NCI-H748 treated with DMSO at 0.1 percent for 48 hours (cell line): ENCODE data around the gene SLC35A2.

Experiments
- DNase-seq: peaks from one replicate; lab custom pipeline; 2025; lab: John Stamatoyannopoulos, UW

Gene SLC35A2

DNA sequence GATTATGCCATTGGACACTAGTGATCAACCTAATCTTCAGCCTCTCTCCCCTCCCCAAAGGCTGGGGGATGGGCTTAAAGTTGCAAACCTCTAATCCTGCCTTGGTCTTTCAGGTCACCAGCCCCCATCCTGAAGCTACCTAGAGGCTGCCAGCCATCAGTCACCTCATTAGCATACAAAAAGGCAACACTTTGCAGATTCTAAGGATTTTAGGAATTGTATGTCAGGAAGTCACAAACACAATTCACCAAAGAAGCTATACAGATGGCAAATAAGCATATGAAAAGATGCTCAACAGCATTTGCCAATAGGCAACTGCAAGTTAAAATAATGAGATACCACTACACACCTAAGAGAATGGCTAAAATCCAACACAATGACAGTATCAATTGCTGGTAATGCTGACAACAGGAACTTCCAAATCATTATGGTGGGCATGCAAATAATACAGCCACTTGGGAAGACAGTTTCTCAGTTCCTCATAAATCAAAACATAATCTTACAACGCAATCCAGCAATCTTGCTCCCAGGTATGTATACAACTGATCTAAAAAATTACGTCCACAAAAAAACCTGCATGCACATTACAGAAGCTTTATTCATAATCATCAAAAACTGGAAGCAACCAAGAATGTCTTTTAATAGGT lies 16.4 kb upstream of the SLC35A2 start:
- no peak for DNase-seq

DNA sequence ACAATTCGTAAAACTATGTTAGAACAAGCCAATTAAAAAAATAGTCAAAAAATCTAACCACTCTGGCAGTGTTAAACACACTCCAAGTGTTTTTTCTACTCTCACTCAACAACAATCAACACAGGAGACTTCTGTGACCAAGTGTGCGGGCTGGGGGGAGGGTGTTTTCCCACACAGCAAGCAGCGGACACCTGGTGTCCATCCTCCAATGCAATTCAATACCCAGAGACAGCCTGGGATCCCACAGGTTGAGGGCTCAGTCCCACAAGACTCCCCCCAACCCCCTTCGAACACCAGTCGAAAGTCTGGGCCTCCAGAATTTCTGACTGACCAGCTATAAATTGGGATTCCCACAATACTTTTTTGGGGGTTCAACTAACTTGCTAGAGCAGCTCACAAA lies 15.7 kb upstream of the SLC35A2 start:
- DNase-seq, result no peak

DNA sequence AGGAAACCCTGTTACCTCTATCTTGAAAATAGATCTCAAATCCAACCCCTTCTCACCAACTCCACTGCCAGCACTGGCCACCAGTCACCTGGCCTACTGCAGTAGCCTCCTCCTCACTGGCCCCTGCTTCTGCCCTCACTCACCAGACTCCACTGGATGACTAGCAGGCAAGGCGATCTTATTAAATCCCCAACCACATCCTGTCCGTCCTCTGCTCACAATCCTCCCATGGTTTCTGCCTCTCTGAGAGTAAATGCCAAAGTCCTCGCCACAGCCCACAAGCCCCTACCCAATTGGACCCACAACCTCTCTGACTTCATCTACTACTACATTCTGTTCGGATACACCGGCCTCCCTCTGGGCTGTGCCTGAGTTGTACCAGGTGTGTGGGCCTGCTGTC lies 12.8 kb upstream of the SLC35A2 start:
- DNase-seq, result no peak

- no peak for DNase-seq
Observed at GRCh38 chrX:48923771-48924170, 12.3 kb upstream of the SLC35A2 start.

- no peak for DNase-seq
Observed at GRCh38 chrX:48920718-48921104, 9.3 kb upstream of the SLC35A2 start.

DNA sequence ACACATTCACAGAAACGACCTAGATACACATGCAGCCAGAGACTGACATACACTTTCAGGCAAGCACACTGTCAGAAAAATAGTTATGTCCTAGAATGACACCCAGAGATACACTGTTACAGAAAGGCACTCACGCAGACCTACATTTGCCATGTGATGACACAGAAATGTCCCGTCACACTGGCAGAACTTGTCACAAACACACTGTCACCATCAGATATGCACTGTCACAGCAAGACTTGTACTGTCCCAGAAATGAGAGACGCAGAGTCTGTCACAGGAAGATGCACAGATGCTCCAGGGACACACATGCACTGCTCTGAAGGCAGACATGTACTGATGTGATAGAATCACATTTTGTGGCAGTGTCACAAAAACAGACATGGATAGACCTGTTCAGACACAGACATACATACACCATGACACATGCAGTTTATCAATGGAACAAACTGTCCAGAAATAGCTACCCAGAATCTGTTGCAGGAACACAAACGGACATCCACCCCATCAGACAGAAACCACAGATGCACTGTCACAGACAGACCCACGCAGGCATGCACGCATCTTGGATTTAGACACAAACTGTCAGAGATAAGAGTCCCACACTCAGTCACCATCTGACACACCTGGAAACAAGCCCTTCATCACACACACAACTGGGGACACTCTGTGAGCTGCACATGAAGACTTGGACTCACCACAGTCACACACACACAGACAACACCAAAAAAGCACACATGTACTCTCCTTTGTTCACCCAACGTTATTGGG lies 8.7 kb upstream of the SLC35A2 start:
- DNase-seq, result no peak

DNA sequence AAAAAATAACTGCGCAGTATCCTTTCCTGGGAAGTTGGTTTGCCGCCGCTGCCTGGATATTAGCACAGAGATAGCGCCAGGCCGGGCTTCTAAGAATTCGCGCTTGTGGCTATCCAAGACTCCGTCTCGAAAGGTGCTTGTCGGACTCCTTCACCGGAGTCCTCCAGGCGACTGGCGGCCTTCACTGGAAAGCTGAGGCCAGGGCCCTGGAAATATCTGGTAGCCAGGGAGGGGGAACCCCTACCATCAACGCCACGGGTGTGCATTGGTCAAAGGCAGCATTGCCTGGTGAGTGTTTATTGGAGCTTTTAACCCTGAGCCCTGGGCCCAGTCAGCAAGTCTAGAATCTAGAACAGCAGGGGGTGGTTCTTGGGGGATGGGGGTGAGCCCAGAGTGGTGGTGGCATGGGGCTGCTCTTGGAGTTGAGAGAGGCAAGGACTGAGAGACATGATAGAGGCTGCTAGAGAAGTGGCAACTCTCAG lies 8.0 kb upstream of the SLC35A2 start:
- DNase-seq, result no peak

- peak; percentile 91 for DNase-seq
Observed at GRCh38 chrX:48918643-48919340, 7.3 kb upstream of the SLC35A2 start, which contains the start of gene PIM2. Gene PIM2, minus strand, starts transcription at chrX:48919024. Its CDS starts 190 bp downstream, at chrX:48918834.

DNA sequence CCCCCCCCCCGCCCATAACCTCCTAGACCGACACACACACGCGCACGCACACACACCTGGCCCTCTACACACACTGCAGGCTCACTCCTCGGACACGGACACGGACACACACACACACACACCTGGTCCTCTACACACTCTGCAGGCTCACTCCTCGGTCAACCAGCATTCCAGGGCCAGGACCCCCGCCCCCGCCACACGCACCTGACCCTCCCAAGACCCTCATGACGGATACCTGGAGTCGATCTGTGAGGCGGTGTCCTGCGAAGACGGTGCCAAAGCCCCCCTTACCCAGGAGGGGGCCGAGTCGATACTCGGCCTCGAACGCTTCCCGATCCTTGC lies 6.8 kb upstream of the SLC35A2 start:
- DNase-seq, result no peak

- peak; percentile 91 for DNase-seq
Observed at GRCh38 chrX:48917139-48918001, 5.9 kb upstream of the SLC35A2 start.

- no peak for DNase-seq
Observed at GRCh38 chrX:48914593-48915493, 3.4 kb upstream of the SLC35A2 start.

GRCh38 chrX:48913605-48914366 lies 2.3 kb upstream of the SLC35A2 start:
- DNase-seq, result no peak

GRCh38 chrX:48910926-48911411 lies 477 bp downstream of the SLC35A2 start:
- no peak for DNase-seq

GRCh38 chrX:48909703-48910294 lies 1.6 kb downstream of the SLC35A2 start:
- DNase-seq, result no peak

GRCh38 chrX:48908600-48908999 lies 2.8 kb downstream of the SLC35A2 start:
- no peak for DNase-seq

DNA sequence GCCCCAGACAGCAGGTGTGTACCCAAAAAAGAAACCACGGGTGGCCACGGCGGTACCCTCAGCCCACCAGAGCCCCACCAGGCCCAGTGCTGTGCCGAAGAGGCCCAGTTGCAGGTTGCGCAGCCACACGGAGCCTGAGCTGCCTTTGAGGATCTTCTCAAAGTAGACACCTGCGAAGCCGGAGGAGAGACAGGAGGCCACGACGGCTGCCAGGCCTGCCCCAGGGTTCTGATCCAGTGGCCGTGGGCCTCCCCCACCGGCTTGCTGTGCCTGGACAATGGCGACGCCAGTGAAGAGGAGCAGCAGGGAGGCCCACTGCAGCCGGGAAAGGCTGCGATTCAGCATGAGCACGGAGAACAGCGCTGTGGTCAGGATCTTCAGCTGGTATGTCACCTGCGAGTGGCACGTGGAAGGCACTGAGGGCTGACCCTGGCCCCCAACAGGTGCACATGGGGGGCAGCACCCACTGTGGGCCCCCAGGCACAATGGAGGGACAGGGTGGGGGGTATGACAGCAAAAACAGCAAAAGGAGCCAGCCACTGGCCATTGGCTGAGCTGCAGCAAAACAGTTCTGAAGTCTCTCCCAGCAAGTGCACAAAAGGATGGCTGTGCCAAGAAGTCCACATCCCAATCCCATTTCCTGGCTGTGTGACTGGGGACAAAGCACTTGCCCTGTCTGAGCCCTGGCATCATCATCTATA lies 6.2 kb downstream of the SLC35A2 start:
- DNase-seq, result no peak

- DNase-seq, result no peak
Observed at GRCh38 chrX:48904626-48905025, 6.8 kb downstream of the SLC35A2 start.

GRCh38 chrX:48904180-48904579 lies 7.3 kb downstream of the SLC35A2 start:
- no peak for DNase-seq

- no peak for DNase-seq
Observed at GRCh38 chrX:48903290-48903689, 8.2 kb downstream of the SLC35A2 start.
